ENCODE data around the gene BFSP2.

The BFSP2 gene

GRCh38 chr3:133400006-133400515, at the start of gene BFSP2:
Gene BFSP2 (plus strand): TSS chr3:133400056. CDS start chr3:133400084, 28 bp downstream.
- in situ Hi-C loops (cut with MboI; ENCODE audit: low pct_unique_long_range_greater_than_20kb, low sequenced_read_pairs), result no loop called here
- DNase-seq, result no peak

GRCh38 chr3:133354721-133355120, 45.1 kb upstream of the BFSP2 start:
- DNase-seq, result no peak
- in situ Hi-C loops (cut with MboI; ENCODE audit: low pct_unique_long_range_greater_than_20kb, low sequenced_read_pairs), result no loop called here

GRCh38 chr3:133360476-133360875, 39.4 kb upstream of the BFSP2 start:
- DNase-seq, result no peak
- in situ Hi-C loops (cut with MboI; ENCODE audit: low pct_unique_long_range_greater_than_20kb, low sequenced_read_pairs), result no loop called here

- in situ Hi-C loops (cut with MboI; ENCODE audit: low pct_unique_long_range_greater_than_20kb, low sequenced_read_pairs), result no loop called here
- DNase-seq, result no peak
These were observed 38.8 kb upstream of the BFSP2 start for GRCh38 chr3:133361011-133361410.

GRCh38 chr3:133361435-133361834, 38.4 kb upstream of the BFSP2 start:
- DNase-seq, result no peak
- in situ Hi-C loops (cut with MboI; ENCODE audit: low pct_unique_long_range_greater_than_20kb, low sequenced_read_pairs), result no loop called here

- no peak for DNase-seq
- in situ Hi-C loops (cut with MboI; ENCODE audit: low pct_unique_long_range_greater_than_20kb, low sequenced_read_pairs), result no loop called here
These were observed 37.3 kb upstream of the BFSP2 start for GRCh38 chr3:133362539-133362938.

- in situ Hi-C loops (cut with MboI; ENCODE audit: low pct_unique_long_range_greater_than_20kb, low sequenced_read_pairs), result no loop called here
These were observed 35.2 kb upstream of the BFSP2 start for GRCh38 chr3:133364704-133365103.

GRCh38 chr3:133366921-133367320, 32.9 kb upstream of the BFSP2 start:
- in situ Hi-C loops (cut with MboI; ENCODE audit: low pct_unique_long_range_greater_than_20kb, low sequenced_read_pairs), result no loop called here
- DNase-seq, result no peak

More at GRCh38 chr3:133364704-133365103, 35.2 kb upstream of the BFSP2 start:
- DNase-seq, result no peak

- no peak for DNase-seq
- in situ Hi-C loops (cut with MboI; ENCODE audit: low pct_unique_long_range_greater_than_20kb, low sequenced_read_pairs), result no loop called here
These were observed 32.5 kb upstream of the BFSP2 start for GRCh38 chr3:133367403-133367802.

- in situ Hi-C loops (cut with MboI; ENCODE audit: low pct_unique_long_range_greater_than_20kb, low sequenced_read_pairs), result no loop called here
- no peak for DNase-seq
These were observed 31.9 kb upstream of the BFSP2 start for GRCh38 chr3:133367956-133368355.

GRCh38 chr3:133368371-133369067, 31.3 kb upstream of the BFSP2 start:
- no peak for DNase-seq
- in situ Hi-C loops (cut with MboI; ENCODE audit: low pct_unique_long_range_greater_than_20kb, low sequenced_read_pairs), result no loop called here

- in situ Hi-C loops (cut with MboI; ENCODE audit: low pct_unique_long_range_greater_than_20kb, low sequenced_read_pairs), result no loop called here
- no peak for DNase-seq
These were observed 30.8 kb upstream of the BFSP2 start for GRCh38 chr3:133369068-133369440.

GRCh38 chr3:133371181-133371580, 28.7 kb upstream of the BFSP2 start:
- in situ Hi-C loops (cut with MboI; ENCODE audit: low pct_unique_long_range_greater_than_20kb, low sequenced_read_pairs), result no loop called here
- DNase-seq, result no peak

GRCh38 chr3:133371676-133372075, 28.2 kb upstream of the BFSP2 start:
- DNase-seq, result no peak
- in situ Hi-C loops (cut with MboI; ENCODE audit: low pct_unique_long_range_greater_than_20kb, low sequenced_read_pairs), result no loop called here

GRCh38 chr3:133374708-133375402, 25.0 kb upstream of the BFSP2 start:
- in situ Hi-C loops (cut with MboI; ENCODE audit: low pct_unique_long_range_greater_than_20kb, low sequenced_read_pairs), result loop anchor here (25.0 kb wide), 1 partner anchor 338 kb away; the partner anchor contains the start of gene TMEM108
- no peak for DNase-seq

- DNase-seq, result no peak
- in situ Hi-C loops (cut with MboI; ENCODE audit: low pct_unique_long_range_greater_than_20kb, low sequenced_read_pairs), result loop anchor here (25.0 kb wide), 1 partner anchor 338 kb away; the partner anchor contains the start of gene TMEM108
These were observed 24.5 kb upstream of the BFSP2 start for GRCh38 chr3:133375403-133375745.

- in situ Hi-C loops (cut with MboI; ENCODE audit: low pct_unique_long_range_greater_than_20kb, low sequenced_read_pairs), result loop anchor here (25.0 kb wide), 1 partner anchor 340 kb away; the partner anchor contains the start of gene TMEM108
- peak; percentile 38 for DNase-seq
These were observed 23.0 kb upstream of the BFSP2 start for GRCh38 chr3:133376810-133377209.

GRCh38 chr3:133377396-133377795, 22.5 kb upstream of the BFSP2 start:
- in situ Hi-C loops (cut with MboI; ENCODE audit: low pct_unique_long_range_greater_than_20kb, low sequenced_read_pairs), result loop anchor here (25.0 kb wide), 1 partner anchor 340 kb away; the partner anchor contains the start of gene TMEM108
- peak; percentile 51 for DNase-seq

- in situ Hi-C loops (cut with MboI; ENCODE audit: low pct_unique_long_range_greater_than_20kb, low sequenced_read_pairs), result loop anchor here (10.0 to 25.0 kb wide), 2 partner anchors 343 to 645 kb away; partner anchors contain the start of gene TMEM108
- DNase-seq, result no peak
These were observed 19.9 kb upstream of the BFSP2 start for GRCh38 chr3:133379926-133380325.
